Loucy (cell line): ENCODE results near the gene ZNF468.

Experiments used
- CTCF ChIP-seq: fragments of 200-600 bp; sonication (generic); conservative IDR thresholded peaks from 2 replicates; pipeline ENCODE4 v1.5.1; 2014; ENCODE audit warnings: mild to moderate bottlenecking, antibody characterized with exemption, low read length
- EZH2phosphoT487 ChIP-seq: fragments of 200-600 bp; IDR thresholded peaks from 2 replicates; pipeline ENCODE4 v1.6.1; 2018; ENCODE audit warnings: antibody characterized with exemption, mild to moderate bottlenecking, moderate library complexity, borderline replicate concordance

- TF ChIP-seq EZH2phosphoT487 = no peak
- no peak for TF ChIP-seq CTCF
Observed at GRCh38 chr19:52889931-52890330, 32.5 kb upstream of the ZNF468 start.
